ENCODE measurements around the gene MRPS25.

MRPS25 gene

GRCh38 chr3:15102836-15103235, 37.7 kb upstream of the MRPS25 start:
- H3K4me3 ChIP-seq (ENCODE audit: low read length) = no peak overlapping the region
- peaks cover 10% of the 10 kb centered on the region for H3K4me1 ChIP-seq (ENCODE audit: low read length)
- no peaks in the 10 kb centered on the region for H3K27me3 ChIP-seq (ENCODE audit: low read depth, low read length)
- H3K9ac ChIP-seq (ENCODE audit: low read length) = no peak overlapping the region
- H3K27ac ChIP-seq (ENCODE audit: low read length) = no peak overlapping the region
- H3K36me3 ChIP-seq (replicated peaks; ENCODE audit: low read depth, low read length) = no peaks in the 10 kb centered on the region
- no peak overlapping the region for H3K4me2 ChIP-seq (ENCODE audit: low read length)
- H3K79me2 ChIP-seq (ENCODE audit: low read length) = peaks cover 11% of the 10 kb centered on the region
- H2AFZ ChIP-seq (ENCODE audit: low read depth, low read length) = no peak overlapping the region
- no peaks in the 10 kb centered on the region for H3K9me3 ChIP-seq (ENCODE audit: insufficient read depth, low read length)
- TF ChIP-seq CTCF (IDR thresholded peaks at IDR 0.05; ENCODE audit: low read depth, low read length) (no peak), EZH2phosphoT487 (IDR thresholded peaks at IDR 0.05; ENCODE audit: low read depth) (no peak)
- peaks cover 3% of the 10 kb centered on the region; the same call in 1 of the 2 replicates for H4K20me1 ChIP-seq (ENCODE audit: insufficient read depth, low read length)

DNA sequence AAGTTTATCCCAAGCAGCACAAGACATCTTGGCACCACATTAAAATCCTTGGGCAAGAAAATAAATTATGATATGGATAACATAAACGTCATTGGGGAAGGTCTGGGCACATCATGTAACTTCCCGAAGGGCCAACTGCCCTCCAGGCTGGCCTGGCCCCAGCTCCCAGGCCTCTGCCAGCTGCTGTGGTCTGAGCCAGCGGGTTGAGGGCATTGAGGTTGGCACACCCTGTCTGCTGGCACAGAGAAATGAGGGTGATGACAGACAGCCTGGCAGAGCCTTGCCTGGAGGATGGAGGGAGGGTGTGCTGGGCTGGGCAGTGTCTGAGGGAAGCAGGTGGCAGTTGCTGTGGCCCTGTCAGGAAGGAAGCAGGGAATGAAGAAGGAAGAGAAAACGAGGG, 37.1 kb upstream of the MRPS25 start:
- no peaks in the 10 kb centered on the region for H3K36me3 ChIP-seq (replicated peaks; ENCODE audit: low read depth, low read length)
- no peaks in the 10 kb centered on the region for H3K9me3 ChIP-seq (ENCODE audit: insufficient read depth, low read length)
- H3K27ac ChIP-seq (ENCODE audit: low read length) = no peak overlapping the region
- H4K20me1 ChIP-seq (ENCODE audit: insufficient read depth, low read length) = peaks cover 7% of the 10 kb centered on the region
- H3K4me2 ChIP-seq (ENCODE audit: low read length) = no peak overlapping the region
- H3K9ac ChIP-seq (ENCODE audit: low read length) = no peak overlapping the region
- no peak overlapping the region for H3K4me3 ChIP-seq (ENCODE audit: low read length)
- peaks cover 14% of the 10 kb centered on the region for H3K4me1 ChIP-seq (ENCODE audit: low read length)
- H2AFZ ChIP-seq (ENCODE audit: low read depth, low read length) = no peak overlapping the region
- no peaks in the 10 kb centered on the region for H3K27me3 ChIP-seq (ENCODE audit: low read depth, low read length)
- H3K79me2 ChIP-seq (ENCODE audit: low read length) = peaks cover 16% of the 10 kb centered on the region
- TF ChIP-seq EZH2phosphoT487 (IDR thresholded peaks at IDR 0.05; ENCODE audit: low read depth) (no peak), CTCF (IDR thresholded peaks at IDR 0.05; ENCODE audit: low read depth, low read length) (no peak)

- H3K9me3 ChIP-seq (ENCODE audit: insufficient read depth, low read length) = no peaks in the 10 kb centered on the region
- H3K36me3 ChIP-seq (replicated peaks; ENCODE audit: low read depth, low read length) = peaks cover 14% of the 10 kb centered on the region
- H2AFZ ChIP-seq (ENCODE audit: low read depth, low read length) = peak overlapping the region; percentile 94
- peak overlapping the region; percentile 95 for H3K4me3 ChIP-seq (ENCODE audit: low read length)
- peaks cover 14% of the 10 kb centered on the region for H3K4me1 ChIP-seq (ENCODE audit: low read length)
- H3K27ac ChIP-seq (ENCODE audit: low read length) = peak overlapping the region; percentile 50
- TF ChIP-seq EZH2phosphoT487 (IDR thresholded peaks at IDR 0.05; ENCODE audit: low read depth) (no peak), CTCF (IDR thresholded peaks at IDR 0.05; ENCODE audit: low read depth, low read length) (no peak)
- peak overlapping the region; percentile 83 for H3K4me2 ChIP-seq (ENCODE audit: low read length)
- H3K79me2 ChIP-seq (ENCODE audit: low read length) = peaks cover 32% of the 10 kb centered on the region
- peaks cover 7% of the 10 kb centered on the region for H4K20me1 ChIP-seq (ENCODE audit: insufficient read depth, low read length)
- H3K9ac ChIP-seq (ENCODE audit: low read length) = peak overlapping the region; percentile 85
- no peaks in the 10 kb centered on the region for H3K27me3 ChIP-seq (ENCODE audit: low read depth, low read length)
Measured at GRCh38 chr3:15099364-15100098, 34.4 kb upstream of the MRPS25 start.

DNA sequence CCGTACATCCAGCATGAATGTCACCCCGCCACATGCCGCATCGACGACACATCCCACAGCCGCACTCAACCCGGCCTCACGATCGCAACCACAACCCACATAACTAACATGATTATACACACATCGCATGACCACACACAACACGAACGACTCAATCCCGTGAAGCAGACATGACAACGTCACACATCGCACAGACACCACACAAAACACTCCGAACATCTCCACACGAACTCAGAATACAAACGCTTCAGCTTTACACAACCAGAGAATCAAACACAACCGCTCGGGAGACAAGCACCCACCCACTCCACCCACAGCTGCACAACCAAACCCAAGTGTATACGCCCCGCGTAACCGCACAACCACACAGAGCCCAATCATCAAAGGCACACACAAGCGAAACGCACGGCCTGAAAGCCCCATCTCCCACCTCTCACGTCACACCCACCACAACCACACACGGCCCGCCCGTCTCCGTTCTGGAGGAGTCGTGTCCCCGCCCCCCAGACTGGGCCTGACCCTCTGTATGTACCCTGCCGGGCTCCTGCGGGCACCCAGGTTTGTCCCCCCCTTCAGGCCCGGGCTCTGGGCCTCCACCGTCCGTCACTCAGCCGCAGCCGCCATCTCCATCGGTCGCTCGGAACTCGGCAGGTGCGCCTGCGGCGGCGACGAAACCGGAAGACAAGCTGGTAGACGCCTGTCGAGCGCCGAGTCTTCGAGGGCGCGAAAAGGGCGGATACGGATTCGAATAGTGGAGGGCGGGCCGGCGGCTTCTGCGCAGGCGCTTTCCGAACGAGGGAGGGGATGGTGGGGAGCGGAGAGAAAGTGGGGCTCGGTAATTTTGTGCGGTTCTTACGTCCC, 33.6 kb upstream of the MRPS25 start, which contains the start of gene RBSN:
RBSN (minus strand) TSS at position 646 of the 861 bp plus-strand sequence. CDS start 3,028 bp downstream, outside the sequence.
- Histone ChIP-seq H3K79me2 (ENCODE audit: low read length) (peaks cover 32% of the 10 kb centered on the region), H3K4me1 (ENCODE audit: low read length) (peaks cover 14% of the 10 kb centered on the region), H3K9ac (ENCODE audit: low read length) (peak within 1 kb of the TSS; percentile 85), H3K36me3 (replicated peaks; ENCODE audit: low read depth, low read length) (peaks cover 21% of the 10 kb centered on the region), H3K4me3 (ENCODE audit: low read length) (peak within 1 kb of the TSS; percentile 95), H3K27ac (ENCODE audit: low read length) (peak within 1 kb of the TSS; percentile 59), H2AFZ (ENCODE audit: low read depth, low read length) (peak within 1 kb of the TSS; percentile 94), H3K9me3 (ENCODE audit: insufficient read depth, low read length) (no peaks in the 10 kb centered on the region), H3K4me2 (ENCODE audit: low read length) (peak within 1 kb of the TSS; percentile 90), H3K27me3 (ENCODE audit: low read depth, low read length) (no peaks in the 10 kb centered on the region), H4K20me1 (ENCODE audit: insufficient read depth, low read length) (peaks cover 7% of the 10 kb centered on the region)
- TF ChIP-seq EZH2phosphoT487 (IDR thresholded peaks at IDR 0.05; ENCODE audit: low read depth) (no peak), CTCF (IDR thresholded peaks at IDR 0.05; ENCODE audit: low read depth, low read length) (no peak)

All from OCI-LY3 (cell line).